Colonic mucosa (tissue), 4 donors: ENCODE results near the gene DSTN. TPM values are rescaled to one million over a fixed set of nuclear protein-coding genes. Genes with fewer than 3 reads are reported as not detected.

Experiments used
- DNase-seq: peaks from one replicate; pipeline ENCODE4 v3.0.0-alpha.2; 2020
- H3K27ac ChIP-seq: fragments of 200-600 bp; one replicate; pipeline ENCODE4 v1.8.0; 2021
- H3K27me3 ChIP-seq: fragments of 200-600 bp; one replicate; pipeline ENCODE4 v1.8.0; 2021
- H3K36me3 ChIP-seq: fragments of 200-600 bp; one replicate; pipeline ENCODE4 v1.8.0; 2021
- H3K4me1 ChIP-seq: fragments of 200-600 bp; one replicate; pipeline ENCODE4 v1.8.0; 2021; ENCODE audit warnings: mild to moderate bottlenecking
- H3K4me3 ChIP-seq: fragments of 200-600 bp; one replicate; pipeline ENCODE4 v1.8.0; 2021
- H3K9ac ChIP-seq, 2 donors: one replicate each; pipeline ENCODE4 v1.7.0; 2013; ENCODE audit warnings: control low read depth in 2 of 2, low read depth in 2 of 2, low read length in 2 of 2
- H3K9me3 ChIP-seq: fragments of 200-600 bp; one replicate; pipeline ENCODE4 v1.8.0; 2021
- CTCF ChIP-seq: fragments of 200-600 bp; IDR thresholded peaks from one replicate; pipeline ENCODE4 v1.8.0; 2022; ENCODE audit warnings: antibody characterized with exemption, mild to moderate bottlenecking
- intact Hi-C: fragments of 100-400 bp; cut with DNase I; formaldehyde crosslinking; loops from one replicate; pipeline ENCODE4 v1.14.1; 2022
- total RNA-seq, 2 donors: library from RNA; stranded (reverse); fragmentation: NEBNext Ultra II Directional in 1 of 2; extraction: Animal tissue kit (Norgen Biotek cat#: 25700) in 1 of 2; gene quantifications; one replicate each; pipeline ENCODE4 v1.2.1, GENCODE V29; 2021
- donor health status: healthy.
- donor health status: DM: no; HTN: no; CAD: no.
- donor health status: DM: no; HTN: no; CAD: no.

The DSTN gene
- total RNA-seq, 2 donors from 2014 or later, result 247 to 437 TPM

- Histone ChIP-seq H3K9me3 (no peaks in the 10 kb centered on the region), H3K4me3 (no peak overlapping the region), H3K27ac (no peak overlapping the region), H3K27me3 (no peaks in the 10 kb centered on the region), H3K4me1 (peaks cover 17% of the 10 kb centered on the region), H3K9ac (no peak overlapping the region), H3K36me3 (peaks cover 6% of the 10 kb centered on the region)
- DNase-seq, result no peak
- intact Hi-C loops, result no loop called here
- no peak for TF ChIP-seq CTCF
Measured at GRCh38 chr20:17651129-17651759, 81.4 kb downstream of the DSTN start.

GRCh38 chr20:17651760-17652388 lies 82.0 kb downstream of the DSTN start:
- intact Hi-C loops, result no loop called here
- H3K9me3 ChIP-seq, result no peaks in the 10 kb centered on the region
- no peak for TF ChIP-seq CTCF
- no peaks in the 10 kb centered on the region for H3K27me3 ChIP-seq
- peaks cover 17% of the 10 kb centered on the region for H3K4me1 ChIP-seq
- H3K36me3 ChIP-seq, result peaks cover 6% of the 10 kb centered on the region
- no peak overlapping the region for H3K4me3 ChIP-seq
- DNase-seq, result no peak
- H3K27ac ChIP-seq, result no peak overlapping the region
- H3K9ac ChIP-seq, result no peak overlapping the region

DNA sequence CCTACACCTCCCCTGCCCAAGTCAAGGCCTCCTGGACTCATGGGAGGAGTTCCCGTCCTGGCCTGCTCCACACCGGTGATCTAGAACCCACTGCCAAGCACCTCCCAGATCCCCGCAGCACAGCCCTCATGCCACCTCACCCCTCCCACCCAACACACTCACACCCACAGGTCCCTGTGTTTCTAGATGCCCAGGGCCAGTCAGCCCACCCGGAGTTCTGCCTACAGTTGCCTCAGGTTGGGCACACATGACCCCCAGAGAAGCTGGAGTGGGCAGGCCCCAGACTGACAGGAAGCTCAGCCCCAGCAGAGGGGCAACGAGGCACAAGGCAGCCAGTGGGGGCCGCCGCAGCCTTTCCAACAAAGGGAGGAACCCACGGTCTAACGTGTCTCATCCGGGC lies 82.5 kb downstream of the DSTN start:
- Histone ChIP-seq H3K4me1 (peaks cover 15% of the 10 kb centered on the region), H3K9ac (no peak overlapping the region), H3K36me3 (peaks cover 6% of the 10 kb centered on the region), H3K4me3 (no peak overlapping the region), H3K9me3 (no peaks in the 10 kb centered on the region), H3K27ac (no peak overlapping the region), H3K27me3 (no peaks in the 10 kb centered on the region)
- DNase-seq, result no peak
- intact Hi-C loops, result no loop called here
- no peak for TF ChIP-seq CTCF

DNA sequence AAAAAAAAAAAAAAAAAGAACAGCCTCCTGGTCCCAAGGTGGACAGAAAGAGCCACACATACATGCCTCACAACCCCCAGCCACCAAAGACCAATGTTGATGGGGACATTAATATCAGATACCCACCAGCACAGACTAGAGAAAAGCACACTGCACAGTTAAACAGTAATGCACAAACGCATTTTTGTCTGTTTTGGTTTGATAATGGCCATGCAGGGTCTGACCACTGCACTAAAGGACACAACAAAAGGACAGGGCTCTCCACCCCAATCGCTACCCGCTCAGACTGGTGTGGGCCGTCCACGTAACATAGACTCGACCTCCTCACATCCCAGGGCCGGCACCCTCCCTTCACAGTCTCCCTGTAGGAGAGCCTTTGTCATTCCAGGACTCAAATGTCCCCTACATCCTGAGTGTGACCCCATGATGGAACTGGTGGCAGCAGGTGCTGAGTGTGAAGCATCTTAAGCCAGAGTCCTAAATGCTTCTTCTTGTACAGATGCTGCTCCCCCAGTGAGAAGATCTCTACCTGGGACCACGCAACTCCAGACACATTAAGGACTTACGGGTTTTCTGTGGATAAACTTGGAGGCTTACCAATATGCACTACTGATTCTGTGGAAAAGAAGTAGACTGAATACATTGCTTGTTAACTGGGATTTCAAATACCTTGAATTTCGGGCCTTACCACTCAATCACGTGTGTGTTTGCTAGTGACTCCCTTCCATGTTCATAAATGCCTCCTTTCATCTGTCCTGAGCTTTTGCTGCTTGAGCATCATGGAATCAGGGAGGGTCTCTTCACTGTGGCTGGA lies 84.2 kb downstream of the DSTN start:
- TF ChIP-seq CTCF, result no peak
- H3K4me1 ChIP-seq, result peaks cover 7% of the 10 kb centered on the region
- H3K36me3 ChIP-seq, result peaks cover 12% of the 10 kb centered on the region
- intact Hi-C loops, result no loop called here
- H3K27ac ChIP-seq, result no peak overlapping the region
- no peaks in the 10 kb centered on the region for H3K27me3 ChIP-seq
- no peak for DNase-seq
- no peak overlapping the region for H3K4me3 ChIP-seq
- H3K9me3 ChIP-seq, result no peaks in the 10 kb centered on the region
- H3K9ac ChIP-seq, result no peak overlapping the region

DNA sequence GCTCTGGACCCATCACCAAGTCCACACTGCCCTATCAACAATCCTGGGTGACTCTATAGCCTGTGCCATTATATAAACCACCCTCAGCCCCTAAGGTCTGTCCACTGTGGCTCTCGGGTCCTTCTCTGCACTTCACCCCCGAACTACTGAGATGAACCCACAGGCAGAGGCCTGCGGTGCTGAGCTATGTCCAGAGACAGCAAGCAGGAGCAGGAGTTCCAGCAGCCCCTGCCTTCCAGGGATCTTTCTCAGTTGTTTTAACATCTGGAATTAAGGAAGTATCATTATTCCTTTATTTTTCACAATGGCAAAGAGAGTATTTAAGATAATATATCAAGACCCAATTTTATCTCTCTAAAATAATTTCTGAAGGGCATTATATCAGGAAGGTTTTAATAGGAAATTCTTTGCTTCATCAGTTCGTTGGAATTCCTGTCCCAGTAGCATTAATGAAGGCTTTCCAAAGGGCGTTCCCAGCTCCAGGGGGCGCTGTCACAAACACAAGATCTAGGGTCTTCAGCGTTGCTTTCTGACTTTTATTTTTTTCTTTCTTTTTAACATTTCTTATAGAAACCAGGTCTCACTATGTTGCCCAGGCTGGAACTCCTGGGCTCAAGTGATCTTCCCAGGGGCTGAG lies 84.9 kb downstream of the DSTN start:
- peaks cover 4% of the 10 kb centered on the region for H3K4me1 ChIP-seq
- H3K9me3 ChIP-seq, result no peaks in the 10 kb centered on the region
- peak; percentile 54 for TF ChIP-seq CTCF
- peak; percentile 58 for DNase-seq
- no peak overlapping the region for H3K9ac ChIP-seq
- peaks cover 12% of the 10 kb centered on the region for H3K36me3 ChIP-seq
- intact Hi-C loops, result no loop called here
- H3K27me3 ChIP-seq, result no peaks in the 10 kb centered on the region
- no peak overlapping the region for H3K4me3 ChIP-seq
- no peak overlapping the region for H3K27ac ChIP-seq
